CD4-positive, alpha-beta T cell treated with Interleukin-15 for 1 hour (primary cell): ENCODE measurements around the gene PLCG1.
A peak's percentile ranks its signal among the peaks of the same experiment; 100 is the strongest.
"Not testable (repeated sequence)": the region's sequence is repeated elsewhere in the genome, so short reads cannot be mapped to it uniquely, and the experiment has no call there.

ENCODE experiments used
- DNase-seq: peaks from one replicate; pipeline ENCODE4 v3.0.0-alpha.2; 2020

PLCG1 gene

GRCh38 chr20:41136680-41137613 is at the start of gene PLCG1:
TSS of gene PLCG1 (plus strand) at chr20:41137543. CDS start at chr20:41137642, 99 bp downstream.
- DNase-seq: peak; percentile 83

DNA sequence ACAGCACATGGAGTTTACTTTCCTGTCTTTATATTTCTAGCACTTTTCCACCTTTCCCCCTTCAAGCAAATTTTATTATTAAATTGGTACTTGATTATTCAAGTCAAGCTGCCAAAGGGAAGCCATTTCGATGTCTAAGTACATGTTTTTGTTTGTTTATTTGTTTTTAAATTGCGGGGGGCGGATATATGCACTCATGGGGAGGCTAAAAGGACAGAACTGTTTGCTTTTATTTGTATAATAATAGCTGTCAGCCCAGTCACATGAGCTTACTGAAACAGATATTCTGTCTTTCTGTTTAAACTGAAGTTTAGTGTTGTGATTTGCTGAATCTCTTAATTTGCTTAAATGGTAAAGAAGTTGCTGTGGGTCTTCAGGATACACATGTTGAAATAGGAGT is 49.6 kb upstream of the PLCG1 start:
- no peak for DNase-seq

DNA sequence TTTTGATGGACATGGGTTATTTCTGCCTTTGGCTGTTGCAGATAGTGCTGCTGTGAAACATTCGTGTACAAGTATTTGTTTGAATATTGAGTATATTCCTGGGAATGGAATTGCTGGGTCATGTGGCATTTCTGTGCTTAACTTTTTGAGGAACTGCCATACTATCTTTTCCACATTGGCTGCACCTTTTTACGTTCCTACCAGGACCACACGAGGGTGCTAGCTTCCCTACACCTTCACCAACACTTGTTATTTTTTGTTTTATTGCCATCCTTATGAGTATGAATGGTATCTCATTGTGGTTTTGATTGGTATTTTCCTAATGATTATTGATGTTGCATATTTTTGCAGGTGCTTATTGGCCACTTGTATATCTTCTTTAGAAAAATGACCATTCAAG is 47.8 kb upstream of the PLCG1 start:
- no peak for DNase-seq

DNA sequence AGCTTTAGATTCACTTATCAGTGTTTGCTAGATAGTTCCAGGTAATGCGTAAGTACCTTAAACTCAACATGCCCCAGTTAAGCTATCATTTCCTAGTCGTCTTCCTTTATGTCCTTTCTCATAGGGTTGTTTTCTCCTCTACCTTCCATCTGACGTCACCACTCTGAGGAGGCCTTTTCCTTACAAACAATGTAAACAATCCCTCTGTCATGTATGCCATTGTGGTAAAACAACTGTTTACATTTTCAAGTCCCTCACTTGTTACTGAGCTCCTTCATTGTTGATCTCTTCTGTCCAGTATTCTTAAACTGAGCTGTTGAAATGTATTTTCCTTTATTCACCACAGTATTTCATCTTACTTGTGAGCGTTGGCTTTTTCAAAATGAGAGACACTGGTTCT is 45.4 kb upstream of the PLCG1 start:
- no peak for DNase-seq

GRCh38 chr20:41094353-41095055 is 42.8 kb upstream of the PLCG1 start:
- DNase-seq: no peak

DNA sequence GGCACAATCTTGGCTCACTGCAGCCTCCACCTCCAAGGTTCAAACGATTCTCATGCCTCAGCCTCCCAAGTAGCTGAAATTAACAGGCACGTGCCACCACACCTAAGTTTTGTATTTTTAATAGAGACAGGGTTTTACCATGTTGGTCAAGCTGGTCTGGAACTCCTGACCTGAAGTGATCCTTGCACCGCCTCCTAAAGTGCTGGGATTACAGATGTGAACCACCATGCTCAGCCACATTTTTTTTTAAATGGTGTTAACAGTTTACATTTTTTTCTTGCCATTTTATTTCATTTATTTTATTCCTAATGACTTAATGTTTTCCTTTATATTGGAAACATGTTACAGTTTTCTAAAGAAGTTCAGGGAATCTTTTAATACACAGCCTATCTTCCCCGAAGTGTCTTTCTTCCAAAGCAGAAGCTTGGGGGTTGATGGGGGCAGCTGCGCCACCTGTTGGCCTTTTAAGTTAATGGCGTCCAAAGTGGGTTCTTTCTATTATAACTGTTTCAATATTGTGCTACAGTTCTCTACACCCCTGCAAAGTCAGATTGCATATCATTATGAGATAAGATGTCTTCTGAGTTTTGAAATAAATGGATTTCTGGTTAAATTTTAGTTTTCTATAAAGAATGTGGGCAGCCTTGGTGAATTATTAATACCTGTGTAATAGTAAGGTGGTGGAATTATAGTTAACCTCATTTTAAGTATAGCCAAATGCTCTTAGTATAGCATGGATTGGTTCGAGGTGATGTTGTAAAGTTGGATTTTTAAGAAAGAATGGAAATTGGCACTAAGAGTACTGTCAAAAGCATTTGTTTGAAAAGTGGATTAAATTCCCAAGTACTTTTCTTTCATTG is 42.0 kb upstream of the PLCG1 start:
- DNase-seq: peak; percentile 63

GRCh38 chr20:41098703-41099250 is 38.6 kb upstream of the PLCG1 start:
- no peak for DNase-seq

- no peak for DNase-seq
These were observed 37.3 kb upstream of the PLCG1 start for GRCh38 chr20:41100001-41100480.

DNA sequence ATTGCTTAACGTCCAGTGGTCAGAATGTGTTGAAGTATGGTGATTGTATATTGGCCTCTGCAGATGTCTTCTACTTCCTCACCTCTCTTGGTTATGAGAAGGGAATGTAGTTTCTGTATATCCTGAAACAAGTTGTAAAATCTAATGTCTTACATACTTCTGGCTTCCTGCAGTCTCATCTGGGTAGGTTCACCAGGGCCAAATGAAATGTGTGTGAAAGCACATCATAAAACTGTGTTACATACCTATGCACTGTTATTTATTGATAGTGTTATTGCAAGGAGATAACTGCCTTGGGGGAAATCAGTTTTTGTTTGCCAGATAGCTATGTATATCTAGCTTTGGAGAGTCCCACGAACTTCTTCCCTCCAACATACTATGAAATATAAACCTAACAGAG is 35.7 kb upstream of the PLCG1 start:
- DNase-seq: no peak

DNA sequence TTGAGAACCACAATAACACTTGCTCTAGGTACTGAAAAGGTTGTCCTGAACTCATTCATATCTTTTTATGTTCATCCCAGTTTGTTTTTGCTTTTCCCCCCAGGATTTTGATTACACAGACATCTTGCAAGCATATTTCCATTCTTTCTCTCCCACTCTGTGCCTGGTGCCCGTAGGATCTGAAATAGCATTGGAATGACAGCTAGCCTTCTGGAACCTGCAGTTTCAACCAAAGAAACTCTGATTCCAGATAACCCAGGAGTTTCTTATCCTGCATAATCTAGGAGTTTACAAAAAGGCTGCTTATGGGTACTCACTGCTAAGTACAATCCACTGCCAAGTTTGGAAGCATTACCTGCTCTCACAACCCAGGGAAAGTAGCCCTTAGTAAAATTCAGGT is 28.8 kb upstream of the PLCG1 start:
- no peak for DNase-seq

DNA sequence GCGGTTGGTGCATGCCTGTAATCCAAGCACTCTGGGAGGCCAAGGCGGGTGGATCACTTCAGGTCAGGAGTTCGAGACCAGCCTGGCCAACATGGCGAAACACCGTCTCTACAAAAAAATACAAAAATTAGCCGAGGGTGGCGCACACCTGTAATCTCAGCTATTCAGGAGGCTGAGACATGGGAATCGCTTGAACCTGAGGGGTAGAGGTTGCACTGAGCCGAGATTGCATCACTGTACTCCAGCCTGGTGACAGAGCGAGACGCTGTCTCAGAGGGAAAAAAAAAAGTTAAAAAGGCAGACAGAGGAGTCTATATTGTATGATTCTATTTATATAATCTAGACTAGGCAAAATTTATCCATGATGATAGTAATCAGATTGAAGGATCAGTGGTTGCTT is 27.3 kb upstream of the PLCG1 start:
- no peak for DNase-seq

DNA sequence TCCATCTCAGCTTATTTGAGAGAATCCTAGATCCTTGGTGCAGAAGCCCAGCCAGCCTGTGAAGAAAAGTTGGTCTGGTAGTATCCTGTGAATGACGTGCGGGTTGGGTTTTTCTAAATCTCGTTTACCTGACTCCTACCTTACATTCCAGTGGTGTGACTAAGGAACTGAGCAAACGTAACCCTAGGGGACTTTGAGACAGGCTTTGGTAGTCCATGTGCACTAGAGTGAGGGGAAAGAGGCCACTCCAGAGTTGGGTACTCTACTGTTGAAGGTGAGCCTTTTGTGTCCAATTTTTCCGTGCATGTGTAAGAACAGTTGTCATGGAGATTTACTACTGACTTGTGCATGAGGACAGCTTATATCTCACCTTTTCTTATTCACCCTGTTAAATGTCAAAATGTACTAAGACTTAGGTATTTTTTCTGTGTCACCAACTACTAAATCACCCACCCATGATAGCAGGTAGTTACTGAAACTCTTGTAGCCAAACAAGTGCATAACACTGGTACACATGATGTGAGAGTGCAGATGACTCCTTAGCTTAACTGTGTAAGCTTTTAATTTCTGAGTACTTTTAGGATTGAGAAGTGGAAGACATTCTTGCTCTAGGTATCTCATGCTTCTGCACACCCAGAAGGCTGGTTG is 26.3 kb upstream of the PLCG1 start:
- no peak for DNase-seq

GRCh38 chr20:41111578-41111951 is 25.8 kb upstream of the PLCG1 start:
- no peak for DNase-seq

DNA sequence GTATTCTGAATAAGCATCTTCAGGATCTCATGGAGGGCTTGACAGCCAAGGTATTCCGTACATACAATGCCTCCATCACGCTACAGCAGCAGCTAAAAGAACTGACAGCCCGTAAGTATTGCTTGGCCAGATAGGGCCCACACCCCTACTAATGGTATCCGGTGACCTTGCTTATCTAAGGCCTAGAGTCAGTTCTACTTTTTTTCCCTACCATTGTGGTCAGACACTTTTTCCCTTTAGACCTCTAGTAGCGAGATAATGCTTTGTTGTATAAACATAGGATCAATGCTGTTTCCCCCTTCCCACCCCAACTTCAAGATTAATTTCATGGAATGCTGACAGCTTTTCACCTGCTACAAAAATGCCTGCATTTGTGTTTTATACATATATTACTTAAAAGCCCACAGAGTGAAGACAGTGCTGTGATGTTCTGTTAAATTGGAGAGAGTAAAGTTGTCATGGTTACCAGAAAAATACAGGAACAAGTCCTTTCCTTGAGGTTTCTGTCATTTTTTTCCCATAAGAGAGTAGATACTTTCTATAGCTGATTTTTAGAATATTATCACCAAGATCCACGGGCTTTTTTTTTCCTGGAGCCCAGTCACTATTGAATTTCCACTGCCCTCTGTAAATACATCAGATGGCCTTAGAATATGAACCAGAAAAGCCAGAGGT is 20.9 kb upstream of the PLCG1 start:
- DNase-seq: no peak

GRCh38 chr20:41118159-41118558 is 19.2 kb upstream of the PLCG1 start:
- not testable (repeated sequence) for DNase-seq

DNA sequence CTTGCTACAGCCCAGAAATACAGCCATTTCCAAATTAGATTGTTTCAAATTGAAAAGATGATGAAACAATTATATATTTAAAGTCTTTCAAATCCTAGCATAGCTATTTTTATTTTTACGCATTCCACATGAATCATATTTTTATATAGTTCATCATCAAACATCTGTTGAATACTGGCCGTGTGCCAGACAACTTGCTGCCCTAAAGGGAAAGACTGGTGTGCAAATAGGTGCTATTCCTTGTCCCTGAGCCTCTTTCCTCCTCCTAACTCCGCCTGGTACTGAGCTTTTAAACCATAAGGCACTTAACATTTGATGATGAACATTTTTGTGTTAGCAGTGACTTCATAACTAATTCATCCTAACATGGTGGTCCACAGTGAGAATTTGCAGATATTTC is 18.7 kb upstream of the PLCG1 start:
- no peak for DNase-seq

GRCh38 chr20:41119614-41120561 is 17.5 kb upstream of the PLCG1 start:
- no peak for DNase-seq

- no peak for DNase-seq
These were observed 15.9 kb upstream of the PLCG1 start for GRCh38 chr20:41121399-41121798.

DNA sequence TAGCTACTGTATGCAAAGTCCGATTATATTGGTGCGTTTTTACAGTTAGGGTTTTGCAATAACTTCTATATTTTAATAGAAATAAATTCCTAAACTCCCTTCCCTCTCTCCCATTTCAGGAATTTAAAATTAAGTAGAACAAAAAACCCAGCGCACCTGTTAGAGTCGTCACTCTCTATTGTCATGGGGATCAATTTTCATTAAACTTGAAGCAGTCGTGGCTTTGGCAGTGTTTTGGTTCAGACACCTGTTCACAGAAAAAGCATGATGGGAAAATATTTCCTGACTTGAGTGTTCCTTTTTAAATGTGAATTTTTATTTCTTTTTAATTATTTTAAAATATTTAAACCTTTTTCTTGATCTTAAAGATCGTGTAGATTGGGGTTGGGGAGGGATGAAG is 13.7 kb upstream of the PLCG1 start:
- no peak for DNase-seq

DNA sequence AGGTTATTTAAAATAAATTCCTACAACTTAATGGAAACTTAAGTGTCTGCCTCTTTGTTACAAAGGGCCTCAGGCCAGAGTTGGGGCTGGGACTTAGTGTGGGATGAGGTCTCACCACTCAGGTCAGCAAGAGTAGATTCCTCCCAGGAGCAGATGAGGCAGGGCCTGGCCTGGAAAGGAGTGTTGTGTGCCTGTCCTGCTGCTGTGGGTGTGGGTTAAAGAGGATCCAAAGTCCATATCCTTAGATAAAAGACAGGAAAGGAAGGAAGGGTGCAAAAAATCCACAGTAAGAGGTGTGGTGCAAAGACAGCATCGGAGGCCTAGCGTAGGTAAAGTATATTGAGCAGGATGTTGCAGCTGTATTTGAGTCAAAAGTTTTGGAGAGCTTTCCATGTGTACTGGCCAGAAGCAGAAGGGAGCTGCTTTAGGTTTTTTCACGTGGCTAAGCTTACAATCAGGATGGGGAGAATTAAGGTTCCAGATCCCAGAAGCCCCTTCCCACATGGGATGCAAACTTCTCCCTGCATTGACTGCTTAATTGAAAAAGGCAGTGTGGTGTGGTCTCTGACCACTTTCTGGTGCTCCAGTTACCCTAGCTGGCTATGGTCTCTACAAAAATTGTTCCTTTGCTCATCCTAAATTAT is 12.8 kb upstream of the PLCG1 start:
- DNase-seq: no peak
